T-helper 1 cell treated with Interleukin-12 subunit alpha and Interleukin-12 subunit beta and Interleukin-4 antibody, amounts not matched to agents 30 ng/mL and 1 ng/mL, for 36 hours (primary cell): ENCODE measurements around the gene CADPS. TPM values are rescaled to one million over a fixed set of nuclear protein-coding genes. Genes with fewer than 3 reads are reported as not detected.

Experiments
- intact Hi-C: fragments of 100-400 bp; cut with micrococcal nuclease; formaldehyde crosslinking; loops from one replicate; pipeline ENCODE4 v1.15.1; 2024
- total RNA-seq: library from RNA; stranded (reverse); gene quantifications from 2 replicates; pipeline ENCODE4 v1.2.3, GENCODE V29; 2022

Gene CADPS
- total RNA-seq, 1 donor from 2014 or later, result not detected

DNA sequence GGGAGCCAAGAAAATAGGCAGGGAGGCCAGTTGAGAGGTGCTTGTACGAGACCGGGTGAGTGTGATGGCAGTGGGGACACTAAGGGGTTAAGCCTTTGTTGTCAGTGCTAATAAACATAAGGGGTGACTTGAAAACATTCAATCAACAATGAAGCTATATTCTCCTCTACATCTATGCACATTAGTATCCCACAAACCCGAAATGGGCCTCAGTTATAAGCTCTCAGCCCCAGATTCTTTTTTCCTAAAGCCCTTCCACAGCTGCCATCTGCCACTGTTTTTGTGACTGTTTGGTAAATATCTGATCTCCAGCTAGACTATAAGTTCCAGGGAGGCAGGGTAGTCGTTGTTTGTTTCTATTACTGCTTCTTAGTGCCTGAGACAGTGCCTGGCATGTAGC lies 118.2 kb downstream of the CADPS start:
- intact Hi-C loops, result no loop called here

DNA sequence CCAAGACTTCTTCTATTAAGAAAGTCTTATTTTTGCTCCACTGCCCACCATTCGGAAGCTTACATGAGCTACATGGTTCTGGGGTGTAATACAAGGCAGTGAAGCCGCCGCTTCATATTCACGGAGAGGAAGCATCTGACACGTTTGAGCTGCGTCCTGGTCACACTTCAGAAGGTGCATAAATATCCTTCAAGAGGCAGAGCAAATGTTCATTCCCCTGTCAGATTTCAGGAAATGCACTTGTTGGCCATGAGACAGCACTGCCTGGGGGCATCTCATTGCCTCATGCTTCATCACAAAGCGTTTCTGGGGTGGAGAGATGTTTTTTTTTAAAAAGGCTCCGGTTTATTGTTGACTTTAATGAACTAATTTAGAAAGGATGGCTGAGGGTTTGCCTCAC lies 119.9 kb downstream of the CADPS start:
- intact Hi-C loops, result no loop called here

DNA sequence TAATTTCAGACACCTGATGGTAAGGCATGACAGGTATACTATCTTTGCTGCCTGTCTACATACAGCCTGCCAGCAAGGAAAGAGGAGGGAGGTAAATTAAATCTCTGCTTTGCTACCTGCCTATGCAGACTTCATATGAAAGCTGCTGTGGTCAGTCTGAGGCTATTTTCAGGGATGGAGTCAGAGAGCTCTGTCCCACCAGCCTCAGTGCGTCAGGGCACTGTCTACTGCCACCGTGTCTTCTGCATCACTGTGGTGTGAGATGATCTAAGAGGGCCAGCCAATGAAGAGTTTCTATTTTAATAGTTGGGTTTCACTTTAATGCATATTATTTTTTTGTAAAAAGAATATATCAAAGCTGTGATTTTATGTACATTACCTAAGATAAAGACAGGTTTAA lies 125.6 kb downstream of the CADPS start:
- intact Hi-C loops, result no loop called here

DNA sequence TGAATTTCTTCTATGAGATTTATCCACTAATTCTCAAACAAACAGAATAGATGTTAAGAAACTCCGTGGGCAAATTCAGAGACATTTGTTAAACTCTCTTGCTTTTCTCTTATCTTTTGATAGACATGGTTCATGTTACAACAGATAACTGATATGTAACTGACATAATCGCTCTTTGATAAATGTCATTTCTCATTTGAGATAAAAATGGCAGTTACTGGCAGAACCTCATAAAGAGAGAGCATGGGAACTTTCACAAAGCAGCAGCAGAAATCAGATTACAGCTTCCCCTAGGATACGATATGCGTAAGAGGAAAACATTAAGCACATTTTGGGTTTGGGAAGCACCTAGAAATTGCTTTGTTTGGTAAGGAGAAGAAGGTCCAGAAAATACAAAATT lies 126.1 kb downstream of the CADPS start:
- intact Hi-C loops, result no loop called here

DNA sequence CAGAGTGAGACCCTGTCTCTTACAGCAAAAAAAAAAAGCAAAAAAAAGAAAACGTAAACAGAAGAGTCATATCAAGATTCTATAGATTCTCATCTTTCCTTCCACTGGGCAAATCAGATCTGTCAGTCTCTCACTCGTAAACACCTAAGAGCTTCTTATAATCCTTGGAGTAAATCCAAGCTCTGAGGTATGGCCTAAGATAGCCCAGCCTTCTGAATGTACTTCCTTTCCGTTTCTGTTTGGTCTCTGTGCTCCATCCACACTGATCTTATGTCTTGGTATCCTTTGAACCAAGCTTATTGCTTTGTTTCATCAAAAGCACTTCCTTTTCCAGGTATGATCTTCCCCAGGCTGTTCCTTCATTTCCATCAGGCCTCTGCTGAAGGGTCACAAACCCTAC lies 137.8 kb downstream of the CADPS start:
- intact Hi-C loops, result no loop called here

DNA sequence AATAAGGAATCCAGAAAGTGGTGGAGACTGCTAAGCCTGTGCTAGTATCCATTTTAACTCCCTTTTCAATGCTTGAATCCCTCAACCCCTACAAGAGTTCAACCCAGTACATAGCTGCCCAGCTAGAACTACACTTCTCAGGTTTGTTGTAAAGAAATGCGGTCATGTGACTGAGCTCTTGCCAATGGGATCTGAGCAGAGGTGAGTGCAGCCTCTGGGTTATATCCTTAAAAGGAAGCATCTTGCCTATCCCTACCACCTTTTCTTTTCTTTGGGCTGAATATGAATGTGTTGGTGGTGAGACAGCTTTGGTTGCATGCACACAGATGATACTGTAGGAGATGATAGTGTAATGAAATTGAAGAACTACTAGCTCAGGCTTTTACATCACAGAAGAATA lies 139.7 kb downstream of the CADPS start:
- intact Hi-C loops, result no loop called here

DNA sequence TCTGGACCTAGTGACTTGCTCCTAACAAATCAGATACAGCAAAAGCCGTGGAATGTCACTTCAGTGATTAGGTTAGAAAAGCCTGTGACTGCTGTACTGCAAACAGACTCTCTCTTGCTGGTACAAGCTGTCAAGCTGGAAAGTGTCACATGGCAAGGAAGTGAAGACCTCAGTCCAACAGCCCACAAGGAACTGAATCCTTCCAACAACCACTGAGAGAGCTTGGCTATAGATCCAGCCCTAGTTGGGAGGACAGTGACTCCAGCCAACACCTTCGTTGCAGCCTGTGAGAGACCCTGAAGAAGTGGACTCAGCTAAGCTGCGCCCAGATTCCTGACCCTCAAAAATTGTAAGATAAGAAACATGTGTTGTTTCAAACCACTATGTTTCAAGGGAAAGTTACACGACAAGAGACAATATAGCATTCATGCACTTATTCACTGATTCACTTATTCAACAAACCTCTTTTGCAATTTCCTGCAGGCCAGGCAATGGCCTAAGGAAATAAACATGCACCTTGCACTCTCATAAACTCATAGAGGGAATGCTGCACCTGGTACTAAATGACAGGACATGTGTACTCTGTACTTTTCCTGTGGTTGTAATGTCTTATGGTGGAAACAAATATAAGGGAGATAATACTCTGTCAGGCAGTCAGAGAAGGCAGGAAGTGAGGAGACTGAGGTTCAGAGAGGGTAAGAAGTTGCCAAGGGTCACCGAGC lies 142.9 kb downstream of the CADPS start:
- intact Hi-C loops, result no loop called here

DNA sequence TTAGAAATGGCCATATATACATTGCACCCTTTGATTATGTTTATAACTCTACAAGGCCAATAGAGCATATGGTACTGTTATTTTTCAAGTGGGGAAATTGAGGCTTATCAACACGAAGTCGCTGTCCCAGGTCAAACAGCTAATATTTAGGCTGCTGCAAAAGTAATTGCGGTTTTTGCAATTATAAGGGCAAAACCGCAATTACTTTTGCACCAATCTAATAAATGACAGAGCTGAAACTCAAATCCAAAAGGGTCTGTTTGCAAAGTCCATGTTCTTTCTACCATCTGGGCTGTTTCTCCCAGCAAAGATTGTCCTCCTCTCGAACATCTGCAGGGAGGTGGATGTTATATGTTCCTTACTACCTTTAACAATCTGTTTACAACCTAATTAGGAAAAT lies 147.2 kb downstream of the CADPS start:
- intact Hi-C loops, result no loop called here

DNA sequence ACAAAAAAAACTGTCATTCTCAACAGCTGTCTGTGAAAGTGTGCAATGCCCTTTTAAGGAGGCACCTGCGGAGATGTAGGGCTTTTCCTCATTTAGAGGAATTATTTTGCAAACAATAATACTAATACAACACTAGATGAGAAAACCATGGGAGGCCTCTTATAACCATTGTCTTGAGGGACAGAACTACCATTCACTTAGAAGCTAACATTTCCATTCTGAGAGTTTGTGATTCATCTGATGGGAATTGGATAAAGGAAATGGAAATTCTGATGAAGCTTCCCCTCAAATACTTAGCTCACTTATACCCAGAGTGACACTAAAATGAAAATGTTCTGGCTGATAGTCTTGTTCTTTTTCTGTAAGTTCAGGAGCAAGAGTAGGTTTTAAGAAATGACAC lies 147.7 kb downstream of the CADPS start:
- intact Hi-C loops, result no loop called here

DNA sequence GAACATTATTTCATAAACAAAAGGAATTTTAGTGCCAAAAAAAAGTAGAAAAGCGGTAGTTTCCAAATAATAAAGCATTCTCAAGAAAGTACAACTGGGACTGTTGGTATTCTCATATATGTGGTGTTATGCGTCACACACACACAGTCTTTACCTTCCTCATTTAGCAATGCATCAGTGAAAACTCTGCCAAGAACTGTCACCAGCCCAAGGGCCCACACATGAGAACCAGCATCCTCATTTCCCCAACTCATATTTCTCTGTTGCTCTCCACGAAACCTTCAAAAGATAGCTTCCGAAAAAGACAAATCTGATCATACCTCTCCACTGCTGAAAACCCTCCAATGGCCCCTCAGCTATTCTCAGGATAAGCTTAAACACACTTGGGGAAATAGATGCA lies 150.7 kb downstream of the CADPS start:
- intact Hi-C loops, result no loop called here

DNA sequence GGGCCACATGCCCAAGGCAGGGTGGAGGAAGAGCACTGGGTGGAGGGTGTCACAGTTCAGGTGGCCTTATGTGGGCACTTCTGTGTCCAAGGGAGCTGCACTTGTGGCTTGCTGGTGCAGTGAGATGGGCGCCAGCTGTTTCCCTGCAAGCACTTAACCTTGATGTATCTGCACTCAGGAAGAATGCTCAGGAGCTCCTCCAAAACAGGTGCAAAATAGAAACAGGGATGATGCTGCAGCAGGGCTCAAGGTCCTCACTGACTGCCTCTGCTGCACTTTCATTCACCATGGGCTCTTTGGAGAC lies 151.3 kb downstream of the CADPS start:
- intact Hi-C loops, result no loop called here

DNA sequence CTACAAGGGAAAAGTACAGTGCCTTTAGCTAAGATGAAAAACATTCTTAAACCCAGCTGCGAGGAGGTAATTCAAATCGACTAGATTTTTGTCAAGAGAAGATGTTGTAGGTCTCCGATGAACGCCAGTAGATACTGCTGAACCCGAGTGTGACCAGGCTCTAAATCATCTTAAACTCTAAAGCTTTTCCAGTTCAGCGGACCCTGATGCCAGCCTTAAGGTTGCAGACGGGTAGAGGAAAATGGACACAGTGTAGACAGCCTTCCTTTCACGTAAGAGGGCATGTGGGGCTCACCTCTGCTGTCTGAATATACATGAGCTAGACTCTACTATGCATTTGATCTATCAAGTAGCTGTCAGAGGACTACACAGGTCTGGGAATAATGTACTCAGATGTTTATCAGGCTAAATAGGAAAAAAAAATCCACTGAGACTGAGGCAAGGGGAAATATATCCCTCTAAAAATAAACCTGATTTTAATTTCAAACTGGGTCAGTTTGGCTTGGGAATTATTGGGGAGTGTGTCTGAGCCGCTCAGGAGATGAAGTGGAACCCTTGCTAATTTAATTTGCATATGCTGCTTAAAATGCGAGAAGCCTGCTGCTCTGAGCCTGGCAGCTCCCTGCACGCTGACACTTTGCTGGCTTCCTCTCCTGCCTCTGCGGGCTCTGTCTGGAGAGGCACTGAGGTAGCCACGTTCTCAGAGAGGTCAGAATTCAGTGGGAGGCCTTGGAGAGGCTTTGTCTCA lies 151.9 kb downstream of the CADPS start:
- intact Hi-C loops, result no loop called here

DNA sequence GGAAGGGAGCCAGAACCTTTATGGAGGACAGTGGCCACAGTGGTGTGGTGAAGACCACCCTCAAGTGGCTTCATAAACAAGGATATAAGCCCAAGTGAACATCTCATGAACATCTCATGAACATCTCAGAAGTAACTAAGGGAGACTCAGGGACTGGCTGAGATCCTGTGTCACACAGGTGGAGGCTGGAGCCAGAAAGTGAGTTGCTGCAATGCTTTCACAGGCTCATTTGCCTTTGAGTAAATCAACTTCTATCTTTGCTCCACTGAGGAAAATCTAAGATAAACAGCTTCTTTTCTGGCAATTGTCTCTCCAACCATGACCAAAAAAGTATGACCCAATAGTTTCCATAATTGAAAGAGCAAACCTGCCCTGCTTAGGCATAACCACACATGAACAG lies 152.9 kb downstream of the CADPS start:
- intact Hi-C loops, result no loop called here

DNA sequence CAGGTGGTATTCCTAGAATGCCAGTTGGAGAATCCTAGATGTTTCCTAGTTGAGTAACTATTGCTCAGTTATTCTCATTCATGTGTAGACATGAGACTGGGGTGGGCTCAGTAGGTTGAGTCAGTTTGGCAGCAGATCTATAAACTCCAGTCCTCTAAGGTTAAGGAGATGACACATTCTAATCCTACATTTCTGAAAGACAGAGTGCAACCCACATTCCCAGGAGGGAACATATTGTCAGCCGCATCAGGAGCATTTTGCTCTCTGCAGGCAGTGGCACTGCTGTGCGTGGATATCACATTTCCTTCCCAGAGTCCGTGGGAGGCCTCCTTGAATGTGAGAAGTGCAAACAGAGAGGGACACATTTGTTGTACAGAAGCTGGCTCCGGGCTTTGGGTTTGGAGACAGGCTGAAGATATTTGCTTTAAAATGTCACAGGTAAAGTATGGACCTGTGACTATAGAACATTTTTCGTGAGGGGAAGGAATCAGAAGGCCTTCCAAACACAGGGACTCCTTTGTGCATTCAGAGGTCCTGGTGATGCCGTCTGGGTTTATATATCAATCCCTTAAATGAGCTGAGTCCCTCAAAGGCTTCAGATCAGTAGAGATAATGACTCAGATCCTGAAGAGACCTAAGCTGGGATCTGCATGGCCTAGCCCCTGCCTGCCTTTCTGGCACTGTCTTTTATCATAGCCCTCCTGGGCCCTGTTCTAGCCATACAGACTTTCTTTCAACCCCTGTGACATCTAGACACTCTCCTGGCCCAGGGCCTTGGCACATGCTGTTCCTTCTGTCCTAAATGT lies 156.5 kb downstream of the CADPS start:
- intact Hi-C loops, result no loop called here

DNA sequence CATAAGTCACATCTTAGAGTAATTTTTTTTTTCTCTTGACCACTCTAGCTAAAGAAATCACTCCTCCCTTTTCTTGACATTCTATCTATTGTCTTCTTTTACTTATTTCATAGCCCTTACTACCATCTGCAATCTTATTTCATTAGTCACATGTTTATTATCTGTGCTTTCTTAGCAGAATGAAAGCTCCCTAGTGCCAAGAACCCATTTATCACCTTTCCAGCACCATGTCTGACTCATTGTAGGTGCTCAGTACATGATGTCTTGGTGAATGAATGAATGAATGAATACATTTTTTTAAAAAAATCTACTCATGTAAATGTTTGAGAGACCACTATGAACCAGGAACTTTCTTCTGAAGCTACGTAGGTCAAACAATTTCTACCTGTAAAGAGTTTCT lies 157.2 kb downstream of the CADPS start:
- intact Hi-C loops, result no loop called here

DNA sequence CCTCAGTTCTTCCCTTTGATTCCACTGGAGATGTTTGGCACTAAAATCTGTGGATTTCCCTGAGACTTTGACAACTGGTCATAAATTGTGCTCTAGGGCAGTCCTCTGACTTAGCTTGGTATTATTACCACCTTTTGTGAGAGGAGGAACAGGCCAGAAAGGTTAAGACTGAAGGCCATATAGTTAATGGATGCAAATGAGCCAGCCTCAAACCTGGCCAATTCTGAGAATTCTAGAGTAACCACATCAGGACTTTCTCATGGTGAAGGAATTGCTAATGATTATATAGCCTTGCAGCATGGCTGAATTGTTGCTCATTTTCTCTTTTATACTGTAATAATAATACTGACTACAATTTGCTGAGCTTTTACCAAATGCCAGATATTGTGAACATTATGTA lies 162.5 kb downstream of the CADPS start:
- intact Hi-C loops, result no loop called here

DNA sequence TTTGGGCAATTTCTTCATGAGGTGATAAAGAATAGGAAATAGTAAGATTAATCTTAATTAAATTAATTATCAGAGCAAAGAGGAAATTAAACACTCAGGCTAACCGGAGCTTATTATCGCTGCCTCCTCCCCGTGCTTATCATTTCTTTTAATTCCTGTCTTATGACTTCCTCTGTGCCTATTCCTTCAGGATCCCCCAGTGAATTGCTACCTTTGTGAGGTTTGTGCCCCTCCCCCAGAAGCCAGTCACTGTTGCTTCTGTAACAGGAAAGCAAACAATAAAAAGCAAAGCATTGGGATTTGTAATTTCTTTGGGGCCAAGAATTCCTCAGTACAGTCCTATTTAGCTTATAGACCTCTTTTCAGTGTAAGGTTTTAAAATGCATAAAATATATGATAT lies 164.5 kb downstream of the CADPS start:
- intact Hi-C loops, result no loop called here

DNA sequence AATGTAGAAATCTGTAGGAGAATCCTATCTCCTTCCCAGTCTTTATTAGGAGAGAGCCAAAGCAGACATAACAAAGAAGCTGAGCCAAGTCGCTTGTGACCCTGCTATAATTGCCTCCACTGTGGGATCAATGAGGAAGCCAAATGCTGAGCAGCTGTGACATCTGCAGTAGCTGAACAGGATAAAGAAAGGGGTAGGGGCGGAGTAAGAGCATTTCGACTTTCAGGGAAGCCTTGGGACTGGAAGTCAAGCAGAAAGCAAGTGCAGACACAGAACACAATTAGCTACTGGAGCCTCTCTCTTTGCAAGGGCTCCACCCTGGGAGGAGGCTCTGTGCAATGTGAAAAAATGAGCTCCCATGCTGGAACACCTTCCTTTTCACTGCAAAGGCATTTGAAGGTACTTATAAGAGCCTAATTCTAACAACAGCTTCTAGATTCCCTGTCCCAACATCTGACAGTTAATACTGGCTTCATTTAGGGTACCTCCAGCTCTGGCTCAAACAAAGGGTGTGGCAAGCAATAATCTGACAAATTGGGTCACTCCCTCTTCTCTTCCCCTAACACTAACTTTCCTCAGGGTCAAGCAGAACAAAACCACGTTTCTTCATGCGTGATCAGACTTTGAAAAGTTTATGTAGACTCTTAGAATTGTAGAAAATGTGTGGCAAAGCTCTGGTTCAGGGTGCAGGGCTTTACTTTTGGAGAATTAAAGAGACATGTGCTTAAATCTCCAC lies 166.4 kb downstream of the CADPS start:
- intact Hi-C loops, result no loop called here

DNA sequence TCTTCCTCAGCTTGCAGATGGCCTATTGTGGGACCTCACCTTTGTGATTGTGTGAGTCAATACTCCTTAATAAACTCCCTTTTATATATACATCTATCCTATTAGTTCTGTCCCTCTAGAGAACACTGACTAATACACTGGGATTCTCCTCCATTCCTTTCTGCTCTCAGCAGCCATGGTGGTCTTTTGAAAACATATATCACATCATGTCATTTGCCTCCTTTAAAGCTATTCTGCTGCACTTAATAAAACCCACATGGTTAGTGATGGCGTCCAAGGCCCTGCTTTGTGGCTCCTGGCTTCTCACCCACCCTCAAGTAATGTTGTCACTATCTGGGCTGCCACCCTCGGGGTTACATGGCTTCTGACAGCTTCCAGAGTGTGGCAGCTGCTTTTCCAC lies 169.5 kb downstream of the CADPS start:
- intact Hi-C loops, result no loop called here

DNA sequence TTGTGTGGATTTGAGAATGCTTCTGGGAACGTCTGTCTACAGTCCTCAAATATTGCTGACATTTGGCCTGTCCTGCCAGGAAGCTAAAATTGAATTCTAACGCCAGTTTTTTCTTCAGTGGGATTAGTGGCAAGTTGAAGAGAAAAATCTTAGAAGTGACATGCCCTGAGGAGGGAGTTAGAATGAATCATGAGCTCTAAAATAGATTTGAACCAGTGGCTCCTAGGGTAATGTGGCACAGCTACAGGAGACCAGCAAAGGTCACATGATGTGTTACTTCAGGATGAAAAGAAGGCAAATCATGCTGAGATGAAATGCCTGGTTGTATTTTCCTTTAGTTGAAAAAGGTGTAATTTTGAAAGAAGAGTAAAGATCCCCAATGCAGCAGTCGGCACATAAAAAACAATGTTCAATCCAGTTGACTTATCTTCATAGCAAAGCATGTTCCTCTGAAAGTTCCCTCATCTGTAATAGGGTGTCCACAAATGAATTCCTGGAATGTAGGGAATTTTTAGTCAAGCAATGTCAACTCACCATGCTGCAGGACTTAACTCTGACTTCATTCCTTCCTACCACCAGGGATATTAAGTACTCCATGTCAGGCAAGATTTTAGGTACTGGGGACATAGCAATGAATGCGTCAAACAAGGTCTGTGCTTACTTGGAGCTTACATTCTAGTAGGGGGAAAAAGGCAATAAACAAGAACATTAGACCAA lies 171.6 kb downstream of the CADPS start:
- intact Hi-C loops, result no loop called here

DNA sequence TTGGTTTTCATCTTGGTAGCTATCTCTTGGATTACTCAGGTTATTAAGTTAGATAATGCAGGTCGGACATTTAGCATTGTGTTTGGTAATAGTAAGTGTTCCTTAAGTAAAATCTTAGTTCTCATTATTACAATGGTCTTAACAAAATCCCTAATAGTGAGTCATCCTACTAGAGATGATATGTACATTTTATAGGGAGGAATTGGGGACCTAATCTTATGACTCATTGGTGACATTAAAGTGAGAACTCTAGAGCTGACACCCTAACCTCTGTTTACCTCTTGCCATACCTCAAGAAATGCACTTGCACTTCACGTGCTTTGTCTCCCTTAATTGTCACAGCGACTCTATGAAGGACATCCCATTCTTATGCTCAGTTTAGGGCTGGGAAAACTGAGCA lies 174.9 kb downstream of the CADPS start:
- intact Hi-C loops, result no loop called here
